NT2/D1 (cell line): ENCODE measurements around the gene TTLL5.

Experiments used
- YY1 ChIP-seq: IDR thresholded peaks from 2 replicates; pipeline ENCODE4 v1.6.1; 2011; ENCODE audit not compliant: insufficient read length, insufficient read depth
- ZNF274 ChIP-seq: IDR thresholded peaks from 2 replicates; pipeline ENCODE4 v1.6.1; 2011; ENCODE audit warnings: mild to moderate bottlenecking, low read depth, low read length

DNA sequence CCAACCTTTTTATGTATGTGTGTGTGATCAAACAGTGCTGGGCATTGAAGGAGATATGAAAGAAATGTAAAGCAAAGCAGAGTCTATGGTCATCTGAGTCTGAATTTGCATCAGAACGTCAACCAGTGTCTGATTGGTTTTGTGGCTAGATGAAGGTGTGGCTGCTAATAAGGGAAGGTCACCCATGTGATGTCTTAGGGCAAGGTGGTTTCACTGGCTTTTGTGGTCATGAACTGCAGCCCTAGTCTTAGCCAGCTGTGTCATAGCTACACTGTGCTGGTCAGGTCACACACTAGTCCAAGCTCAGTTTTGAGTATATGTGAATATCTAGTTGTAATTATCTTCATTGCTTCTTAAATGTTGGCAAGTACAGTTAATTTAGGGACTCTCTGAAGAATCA, 214.9 kb downstream of the TTLL5 start:
- TF ChIP-seq ZNF274 (no peak), YY1 (no peak)
